Measurements from ENCODE around the gene MRPL55. TPM values are rescaled to one million over a fixed set of nuclear protein-coding genes. Genes with fewer than 3 reads are reported as not detected.

The MRPL55 gene
- total RNA-seq, 1 donor, result 51.4 TPM

DNA sequence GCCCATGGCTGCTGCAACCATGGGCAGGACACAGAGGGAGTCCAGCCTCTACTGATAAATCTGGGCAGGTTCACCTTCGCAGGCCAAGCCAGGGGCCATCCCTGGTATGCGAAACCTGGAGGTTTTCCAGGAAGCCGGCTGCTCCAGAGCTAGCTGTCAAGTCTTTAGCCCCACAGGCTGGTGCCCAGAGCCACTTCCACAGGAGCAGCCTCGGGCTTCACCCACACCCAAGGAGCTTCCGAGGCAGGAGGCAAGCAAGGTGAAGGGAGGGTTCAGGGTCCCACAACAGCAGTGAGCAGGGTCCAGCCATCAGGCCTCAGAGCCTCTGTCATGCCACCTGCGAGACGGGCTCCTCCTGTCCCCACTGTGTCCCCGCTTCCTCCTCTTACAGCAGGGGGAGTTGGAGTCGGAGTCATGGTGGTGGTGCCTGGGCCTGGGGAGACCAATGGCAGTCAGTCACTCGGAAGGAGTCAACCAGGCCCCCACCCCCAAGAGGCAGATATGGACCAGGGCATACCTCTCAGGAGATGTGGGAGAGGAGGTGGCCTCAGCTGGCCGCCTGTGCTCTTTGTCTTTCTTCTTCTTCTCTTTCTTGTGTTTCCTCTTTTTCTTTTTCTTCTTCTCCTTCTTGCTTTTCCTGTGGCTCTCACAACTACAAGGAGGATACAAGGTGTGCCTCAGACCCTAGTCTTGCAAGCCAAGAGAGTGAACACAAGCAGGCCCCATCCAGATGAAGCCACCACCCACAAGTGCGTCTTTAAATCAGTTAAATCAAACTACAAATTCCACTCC, 8.1 kb downstream of the MRPL55 start:
- H3K27me3 ChIP-seq (ENCODE audit: insufficient read depth, low read length), result no peaks in the 10 kb centered on the region
- peaks cover 53% of the 10 kb centered on the region for H4K20me1 ChIP-seq (ENCODE audit: insufficient read depth, low read length)
- peaks cover 13% of the 10 kb centered on the region for H3K4me1 ChIP-seq (ENCODE audit: insufficient read depth, low read length)
- peak; percentile 83 for DNase-seq (ENCODE audit: insufficient read length, low spot score, missing footprints)
- peaks cover 49% of the 10 kb centered on the region for H3K36me3 ChIP-seq (ENCODE audit: insufficient read depth, low read length)
- no peak overlapping the region for H3K27ac ChIP-seq (ENCODE audit: low read depth, low read length)
- TF ChIP-seq, protein P1, sequence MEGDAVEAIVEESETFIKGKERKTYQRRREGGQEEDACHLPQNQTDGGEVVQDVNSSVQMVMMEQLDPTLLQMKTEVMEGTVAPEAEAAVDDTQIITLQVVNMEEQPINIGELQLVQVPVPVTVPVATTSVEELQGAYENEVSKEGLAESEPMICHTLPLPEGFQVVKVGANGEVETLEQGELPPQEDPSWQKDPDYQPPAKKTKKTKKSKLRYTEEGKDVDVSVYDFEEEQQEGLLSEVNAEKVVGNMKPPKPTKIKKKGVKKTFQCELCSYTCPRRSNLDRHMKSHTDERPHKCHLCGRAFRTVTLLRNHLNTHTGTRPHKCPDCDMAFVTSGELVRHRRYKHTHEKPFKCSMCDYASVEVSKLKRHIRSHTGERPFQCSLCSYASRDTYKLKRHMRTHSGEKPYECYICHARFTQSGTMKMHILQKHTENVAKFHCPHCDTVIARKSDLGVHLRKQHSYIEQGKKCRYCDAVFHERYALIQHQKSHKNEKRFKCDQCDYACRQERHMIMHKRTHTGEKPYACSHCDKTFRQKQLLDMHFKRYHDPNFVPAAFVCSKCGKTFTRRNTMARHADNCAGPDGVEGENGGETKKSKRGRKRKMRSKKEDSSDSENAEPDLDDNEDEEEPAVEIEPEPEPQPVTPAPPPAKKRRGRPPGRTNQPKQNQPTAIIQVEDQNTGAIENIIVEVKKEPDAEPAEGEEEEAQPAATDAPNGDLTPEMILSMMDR (IDR thresholded peaks at IDR 0.05; ENCODE audit: extremely low read depth, low read depth, low read length), result no peak
- peaks cover 68% of the 10 kb centered on the region for H3K79me2 ChIP-seq (ENCODE audit: insufficient read depth, low read length)
- no peak overlapping the region for H3K4me3 ChIP-seq (ENCODE audit: insufficient read depth, low read length)
- H2AFZ ChIP-seq (ENCODE audit: low read length), result no peak overlapping the region
- H3K9me3 ChIP-seq (ENCODE audit: low read depth, low read length), result no peaks in the 10 kb centered on the region
- H3K4me2 ChIP-seq (ENCODE audit: insufficient read depth, low read length), result peak overlapping the region; percentile 89

DNA sequence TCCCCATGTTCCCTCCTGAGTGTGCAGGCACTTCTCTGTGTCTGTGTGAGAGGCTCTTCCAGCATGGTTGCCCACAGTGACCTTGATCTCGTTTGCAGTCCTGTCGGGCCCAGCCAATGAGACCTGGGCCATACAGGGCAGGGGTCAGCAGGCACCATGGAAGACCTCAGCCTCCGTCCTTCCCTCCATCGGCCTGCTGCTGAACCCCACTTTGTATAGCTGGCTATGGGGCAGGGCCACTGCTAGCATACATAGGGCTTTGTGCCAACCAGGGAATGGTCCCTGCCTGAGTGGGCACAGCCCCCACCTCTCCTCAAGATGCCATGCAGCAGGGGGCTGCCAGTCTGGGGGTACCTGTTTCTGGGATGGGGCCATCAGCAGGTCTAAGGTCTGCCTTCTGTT, 9.8 kb downstream of the MRPL55 start:
- peaks cover 70% of the 10 kb centered on the region for H4K20me1 ChIP-seq (ENCODE audit: insufficient read depth, low read length)
- TF ChIP-seq, protein P1 (IDR thresholded peaks at IDR 0.05; ENCODE audit: extremely low read depth, low read depth, low read length), result no peak
- H3K9me3 ChIP-seq (ENCODE audit: low read depth, low read length), result no peaks in the 10 kb centered on the region
- DNase-seq (ENCODE audit: insufficient read length, low spot score, missing footprints), result peak; percentile 58
- H3K36me3 ChIP-seq (ENCODE audit: insufficient read depth, low read length), result peaks cover 51% of the 10 kb centered on the region
- H2AFZ ChIP-seq (ENCODE audit: low read length), result no peak overlapping the region
- H3K79me2 ChIP-seq (ENCODE audit: insufficient read depth, low read length), result peaks cover 85% of the 10 kb centered on the region
- H3K4me2 ChIP-seq (ENCODE audit: insufficient read depth, low read length), result no peak overlapping the region
- peaks cover 20% of the 10 kb centered on the region for H3K4me1 ChIP-seq (ENCODE audit: insufficient read depth, low read length)
- H3K27me3 ChIP-seq (ENCODE audit: insufficient read depth, low read length), result no peaks in the 10 kb centered on the region
- H3K4me3 ChIP-seq (ENCODE audit: insufficient read depth, low read length), result no peak overlapping the region
- no peak overlapping the region for H3K27ac ChIP-seq (ENCODE audit: low read depth, low read length)

DNA sequence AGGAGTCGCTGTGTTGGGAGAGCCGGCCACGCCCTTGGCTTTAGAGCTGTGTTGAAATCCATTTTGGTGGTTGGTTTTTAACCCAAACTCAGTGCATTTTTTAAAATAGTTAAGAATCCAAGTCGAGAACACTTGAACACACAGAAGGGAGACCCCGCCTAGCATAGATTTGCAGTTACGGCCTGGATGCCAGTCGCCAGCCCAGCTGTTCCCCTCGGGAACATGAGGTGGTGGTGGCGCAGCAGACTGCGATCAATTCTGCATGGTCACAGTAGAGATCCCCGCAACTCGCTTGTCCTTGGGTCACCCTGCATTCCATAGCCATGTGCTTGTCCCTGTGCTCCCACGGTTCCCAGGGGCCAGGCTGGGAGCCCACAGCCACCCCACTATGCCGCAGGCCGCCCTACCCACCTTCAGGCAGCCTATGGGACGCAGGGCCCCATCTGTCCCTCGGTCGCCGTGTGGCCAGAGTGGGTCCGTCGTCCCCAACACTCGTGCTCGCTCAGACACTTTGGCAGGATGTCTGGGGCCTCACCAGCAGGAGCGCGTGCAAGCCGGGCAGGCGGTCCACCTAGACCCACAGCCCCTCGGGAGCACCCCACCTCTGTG, 10.7 kb downstream of the MRPL55 start:
- Histone ChIP-seq H3K27ac (ENCODE audit: low read depth, low read length) (no peak overlapping the region), H4K20me1 (ENCODE audit: insufficient read depth, low read length) (peaks cover 79% of the 10 kb centered on the region)
- TF ChIP-seq, protein P1 (IDR thresholded peaks at IDR 0.05; ENCODE audit: extremely low read depth, low read depth, low read length), result no peak

More for the DNA sequence above, 10.7 kb downstream of the MRPL55 start:
- Histone ChIP-seq H3K9me3 (ENCODE audit: low read depth, low read length) (no peaks in the 10 kb centered on the region), H3K36me3 (ENCODE audit: insufficient read depth, low read length) (peaks cover 56% of the 10 kb centered on the region), H2AFZ (ENCODE audit: low read length) (no peak overlapping the region), H3K27me3 (ENCODE audit: insufficient read depth, low read length) (no peaks in the 10 kb centered on the region), H3K79me2 (ENCODE audit: insufficient read depth, low read length) (peaks cover 94% of the 10 kb centered on the region), H3K4me3 (ENCODE audit: insufficient read depth, low read length) (no peak overlapping the region), H3K4me1 (ENCODE audit: insufficient read depth, low read length) (peaks cover 11% of the 10 kb centered on the region), H3K4me2 (ENCODE audit: insufficient read depth, low read length) (no peak overlapping the region)
- DNase-seq (ENCODE audit: insufficient read length, low spot score, missing footprints), result no peak

Data from osteoblast (primary cell).